A673 (cell line): ENCODE measurements around the gene TSSK6. TPM values are rescaled to one million over a fixed set of nuclear protein-coding genes. Genes with fewer than 3 reads are reported as not detected.

Source experiments
- BruUV-seq: library from RNA; stranded (reverse); fragments of 400-500 nt; replicated peaks from 2 replicates; lab custom pipeline; 2021; lab: Mats Ljungman, UMichigan
- CTCF ChIA-PET: fragments of 300-600 bp; sonication (Branson Sonifier 250); formaldehyde crosslinking; loops from one replicate; lab custom pipeline; 2022; ENCODE audit warnings: antibody characterized with exemption; lab: Charles Lee
- POLR2A ChIA-PET: fragments of 300-600 bp; sonication (Branson Sonifier 250); formaldehyde crosslinking; loops from one replicate; lab custom pipeline; 2022; ENCODE audit warnings: antibody characterized with exemption; ENCODE audit not compliant: low non-redundant PET; lab: Charles Lee
- DNase-seq: peaks from one replicate; pipeline ENCODE4 v3.0.0-alpha.2; 2015; ENCODE audit warnings: low spot score
- H3K27ac ChIP-seq: fragments of 200-600 bp; sonication (generic); 2 replicates; pipeline ENCODE4 v1.5.1; 2016; ENCODE audit warnings: mixed run types, low read depth, mild to moderate bottlenecking, mixed read lengths, antibody characterized with exemption, low read length; ENCODE audit not compliant: poor library complexity, severe bottlenecking
- H3K27me3 ChIP-seq: fragments of 200-600 bp; sonication (generic); replicated peaks from 2 replicates; pipeline ENCODE4 v1.6.1; 2017; ENCODE audit warnings: mixed run types, low read depth, mild to moderate bottlenecking, mixed read lengths, antibody characterized with exemption, low read length; ENCODE audit not compliant: insufficient read depth, poor library complexity
- H3K36me3 ChIP-seq: fragments of 200-600 bp; sonication (generic); 2 replicates; pipeline ENCODE4 v1.6.1; 2016; ENCODE audit warnings: mixed run types, mild to moderate bottlenecking, mixed read lengths, antibody characterized with exemption, low read length; ENCODE audit not compliant: insufficient read depth, poor library complexity, severe bottlenecking
- H3K4me1 ChIP-seq: fragments of 200-600 bp; sonication (generic); 2 replicates; pipeline ENCODE4 v1.6.1; 2017; ENCODE audit warnings: mixed run types, mild to moderate bottlenecking, mixed read lengths, antibody characterized with exemption, low read length; ENCODE audit not compliant: insufficient read depth, poor library complexity, severe bottlenecking
- H3K4me3 ChIP-seq: fragments of 200-600 bp; sonication (generic); 2 replicates; pipeline ENCODE4 v1.5.1; 2016; ENCODE audit warnings: low read depth, mixed run types, mild to moderate bottlenecking, mixed read lengths, low read length; ENCODE audit not compliant: poor library complexity, severe bottlenecking
- H3K9me3 ChIP-seq: fragments of 200-600 bp; sonication (generic); 2 replicates; pipeline ENCODE4 v1.6.1; 2016; ENCODE audit warnings: mixed run types, low read depth, mild to moderate bottlenecking, mixed read lengths, antibody characterized with exemption, low read length; ENCODE audit not compliant: poor library complexity, severe bottlenecking
- EZH2 ChIP-seq: fragments of 200-600 bp; sonication (generic); IDR thresholded peaks from 2 replicates; pipeline ENCODE4 v1.6.1; 2017; ENCODE audit warnings: borderline replicate concordance, low read depth, mild to moderate bottlenecking, mixed read lengths, antibody characterized with exemption, low read length; ENCODE audit not compliant: poor library complexity, severe bottlenecking
- intact Hi-C: fragments of 100-400 bp; cut with micrococcal nuclease; formaldehyde crosslinking; loops from one replicate; pipeline ENCODE4 v1.10.0; 2022; ENCODE audit not compliant: unreplicated experiment
- total RNA-seq: library from RNA; stranded (reverse); gene quantifications from 2 replicates; pipeline ENCODE4 v1.2.3, GENCODE V29; 2021
- TF ChIP-seq, protein P1 (sequence below): fragments of 300-800, 200-600 bp; sonication (generic); conservative IDR thresholded peaks from 2 replicates; pipeline ENCODE4 v1.5.1; 2017; ENCODE audit warnings: low read depth, mild to moderate bottlenecking, antibody characterized with exemption, low read length, moderate library complexity, mixed read lengths

The TSSK6 gene
- total RNA-seq, 1 experiment from 2014 or later, result 2.5 TPM

DNA sequence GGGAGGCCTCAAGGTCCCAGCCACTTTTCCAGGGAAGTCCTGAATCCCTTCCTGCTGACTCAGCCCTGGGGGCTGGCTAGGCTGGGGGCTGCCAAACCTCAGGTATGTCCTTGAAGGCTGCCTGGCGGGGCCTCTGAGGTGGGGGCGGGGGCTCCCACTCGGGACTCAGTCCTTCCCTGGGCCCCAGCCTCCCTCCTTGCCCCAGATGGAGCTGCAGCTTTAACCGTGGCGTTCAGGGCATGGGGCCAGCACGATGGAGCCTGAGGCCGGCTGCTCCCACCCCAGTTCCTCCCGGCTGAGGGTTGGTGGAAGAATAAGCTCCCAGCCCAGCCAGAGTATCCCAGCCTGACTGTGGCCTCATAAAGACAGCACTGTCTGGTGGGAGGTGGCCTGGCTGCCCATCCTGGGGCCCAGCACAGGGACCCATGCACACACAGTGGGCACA is 35.2 kb upstream of the TSSK6 start:
- H3K36me3 ChIP-seq, result no peaks in the 10 kb centered on the region
- no peak overlapping the region for H3K4me3 ChIP-seq
- intact Hi-C loops, result no loop called here
- no peaks in the 10 kb centered on the region for H3K27me3 ChIP-seq
- no peaks in the 10 kb centered on the region for H3K9me3 ChIP-seq
- TF ChIP-seq, protein P1, sequence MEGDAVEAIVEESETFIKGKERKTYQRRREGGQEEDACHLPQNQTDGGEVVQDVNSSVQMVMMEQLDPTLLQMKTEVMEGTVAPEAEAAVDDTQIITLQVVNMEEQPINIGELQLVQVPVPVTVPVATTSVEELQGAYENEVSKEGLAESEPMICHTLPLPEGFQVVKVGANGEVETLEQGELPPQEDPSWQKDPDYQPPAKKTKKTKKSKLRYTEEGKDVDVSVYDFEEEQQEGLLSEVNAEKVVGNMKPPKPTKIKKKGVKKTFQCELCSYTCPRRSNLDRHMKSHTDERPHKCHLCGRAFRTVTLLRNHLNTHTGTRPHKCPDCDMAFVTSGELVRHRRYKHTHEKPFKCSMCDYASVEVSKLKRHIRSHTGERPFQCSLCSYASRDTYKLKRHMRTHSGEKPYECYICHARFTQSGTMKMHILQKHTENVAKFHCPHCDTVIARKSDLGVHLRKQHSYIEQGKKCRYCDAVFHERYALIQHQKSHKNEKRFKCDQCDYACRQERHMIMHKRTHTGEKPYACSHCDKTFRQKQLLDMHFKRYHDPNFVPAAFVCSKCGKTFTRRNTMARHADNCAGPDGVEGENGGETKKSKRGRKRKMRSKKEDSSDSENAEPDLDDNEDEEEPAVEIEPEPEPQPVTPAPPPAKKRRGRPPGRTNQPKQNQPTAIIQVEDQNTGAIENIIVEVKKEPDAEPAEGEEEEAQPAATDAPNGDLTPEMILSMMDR, result no peak
- TF ChIP-seq EZH2, result no peak
- BruUV-seq, result no TSS peak
- H3K27ac ChIP-seq, result no peak overlapping the region
- no peaks in the 10 kb centered on the region for H3K4me1 ChIP-seq
- no peak for DNase-seq
- ChIA-PET POLR2A (no interaction called here), CTCF (interaction anchor here (0.6 kb wide), 1 partner anchor 389 kb away, joined by 3 read pairs; no protein-coding TSS in a partner anchor)

DNA sequence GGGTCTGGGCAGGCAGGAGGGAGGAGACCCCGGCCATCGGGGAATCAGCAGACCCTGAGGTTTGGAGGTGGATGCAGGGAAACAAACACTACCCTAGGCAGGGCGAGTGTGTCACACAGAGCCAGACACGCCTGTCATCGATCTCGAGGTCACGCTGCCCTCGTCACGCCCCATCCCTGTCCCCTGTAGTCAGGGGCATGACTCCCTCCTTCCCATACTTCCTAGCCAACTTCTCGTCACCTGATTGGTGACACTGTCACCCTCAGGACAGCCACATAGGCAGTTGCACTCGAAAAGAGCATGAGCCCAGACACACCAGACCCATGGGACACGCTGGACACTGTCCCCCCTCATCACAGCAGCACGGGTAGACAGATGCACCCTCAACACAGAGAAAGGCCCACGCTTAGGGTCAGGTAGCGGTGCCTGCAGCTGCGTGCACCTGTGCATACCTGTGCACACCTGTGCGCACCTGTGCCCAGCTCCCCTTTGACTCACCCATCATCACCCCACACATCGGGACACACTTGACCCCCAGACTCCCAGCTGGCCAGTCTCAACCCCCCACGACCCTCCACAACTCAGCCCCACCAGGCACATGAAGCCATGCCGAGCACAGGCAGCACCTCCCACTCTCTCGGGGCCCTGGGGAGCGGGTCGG is 34.6 kb upstream of the TSSK6 start:
- Histone ChIP-seq H3K9me3 (no peaks in the 10 kb centered on the region), H3K36me3 (no peaks in the 10 kb centered on the region), H3K27ac (no peak overlapping the region), H3K27me3 (no peaks in the 10 kb centered on the region), H3K4me3 (no peak overlapping the region), H3K4me1 (no peaks in the 10 kb centered on the region)
- no peak for TF ChIP-seq EZH2
- TF ChIP-seq, protein P1, result no peak
- intact Hi-C loops, result no loop called here
- DNase-seq, result no peak
- CTCF ChIA-PET, result no interaction called here
- POLR2A ChIA-PET, result no interaction called here
- no TSS peak for BruUV-seq

DNA sequence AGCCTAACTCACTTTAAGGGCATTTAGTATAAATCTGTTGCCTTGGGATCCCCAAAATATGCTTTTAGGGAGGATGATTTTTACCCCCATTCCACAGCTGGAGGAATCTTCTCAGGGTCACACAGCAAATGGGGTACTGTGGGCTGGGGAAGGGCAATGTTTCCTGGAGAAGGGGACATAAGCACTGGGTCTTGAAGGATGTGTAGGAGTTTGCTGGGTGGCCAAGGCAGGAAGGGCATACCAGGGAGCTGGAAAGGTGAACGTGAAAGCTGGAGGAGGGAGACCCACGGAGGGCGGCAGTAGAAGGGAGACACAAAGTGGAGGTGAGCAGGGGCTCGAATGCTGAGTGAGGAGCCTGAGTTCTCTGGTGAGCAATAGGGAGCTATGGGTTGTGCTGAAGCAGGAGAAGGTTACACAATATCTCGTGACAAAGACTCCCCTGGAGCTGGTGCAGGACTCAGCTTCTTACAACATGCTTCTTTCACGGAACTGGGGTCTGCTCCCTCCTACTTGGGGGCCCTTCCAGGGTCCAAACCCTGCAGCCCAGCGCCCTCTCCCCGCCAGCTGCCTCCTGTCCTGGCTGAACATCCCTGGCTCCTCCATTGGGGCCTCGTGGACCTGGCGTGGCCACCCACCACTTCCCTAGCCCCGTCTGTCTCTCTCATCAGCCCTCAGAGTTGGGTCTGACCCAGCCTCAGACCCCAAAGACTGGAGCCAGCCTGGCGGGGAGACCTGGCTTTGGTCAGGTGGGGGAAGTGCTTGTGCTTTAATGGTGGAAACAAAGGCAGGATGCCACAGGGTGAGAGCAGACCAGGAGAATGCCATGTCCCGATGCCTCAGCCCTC is 33.8 kb upstream of the TSSK6 start:
- TF ChIP-seq EZH2, result no peak
- TF ChIP-seq, protein P1, result no peak
- no TSS peak for BruUV-seq
- Histone ChIP-seq H3K4me3 (no peak overlapping the region), H3K36me3 (no peaks in the 10 kb centered on the region), H3K9me3 (no peaks in the 10 kb centered on the region), H3K27me3 (no peaks in the 10 kb centered on the region), H3K27ac (no peak overlapping the region), H3K4me1 (no peaks in the 10 kb centered on the region)
- ChIA-PET POLR2A (no interaction called here), CTCF (no interaction called here)
- intact Hi-C loops, result no loop called here
- no peak for DNase-seq
